ENCODE data around the gene TBCCD1.
A peak's percentile ranks its signal among the peaks of the same experiment; 100 is the strongest.
"Not testable (repeated sequence)": the region's sequence is repeated elsewhere in the genome, so short reads cannot be mapped to it uniquely, and the experiment has no call there.

TBCCD1 gene

GRCh38 chr3:186516646-186517045, 50.5 kb downstream of the TBCCD1 start:
- DNase-seq: no peak

DNA sequence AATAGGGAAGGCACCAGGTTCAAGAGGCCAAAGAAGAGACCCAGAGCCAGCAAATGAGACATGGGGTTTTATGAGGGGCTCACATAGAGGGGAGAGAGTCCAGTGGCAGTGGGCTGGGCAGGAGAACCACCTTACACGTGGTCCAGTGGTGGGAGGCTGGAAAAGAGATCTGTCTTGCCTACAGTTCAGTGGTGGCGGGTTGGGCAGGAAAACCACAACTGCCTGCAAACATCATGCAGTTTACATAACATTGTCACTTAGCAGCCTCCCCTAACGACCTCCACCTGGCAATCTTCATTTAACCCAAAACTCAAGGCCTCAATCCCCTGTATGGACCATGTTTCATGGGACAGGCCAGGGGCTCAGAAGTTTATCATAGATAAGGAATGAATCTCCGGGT, 52.0 kb downstream of the TBCCD1 start:
- DNase-seq: no peak

- peak; percentile 10 for DNase-seq
Measured at GRCh38 chr3:186514296-186515002, 52.7 kb downstream of the TBCCD1 start.

GRCh38 chr3:186513386-186513785, 53.8 kb downstream of the TBCCD1 start:
- DNase-seq: no peak

DNA sequence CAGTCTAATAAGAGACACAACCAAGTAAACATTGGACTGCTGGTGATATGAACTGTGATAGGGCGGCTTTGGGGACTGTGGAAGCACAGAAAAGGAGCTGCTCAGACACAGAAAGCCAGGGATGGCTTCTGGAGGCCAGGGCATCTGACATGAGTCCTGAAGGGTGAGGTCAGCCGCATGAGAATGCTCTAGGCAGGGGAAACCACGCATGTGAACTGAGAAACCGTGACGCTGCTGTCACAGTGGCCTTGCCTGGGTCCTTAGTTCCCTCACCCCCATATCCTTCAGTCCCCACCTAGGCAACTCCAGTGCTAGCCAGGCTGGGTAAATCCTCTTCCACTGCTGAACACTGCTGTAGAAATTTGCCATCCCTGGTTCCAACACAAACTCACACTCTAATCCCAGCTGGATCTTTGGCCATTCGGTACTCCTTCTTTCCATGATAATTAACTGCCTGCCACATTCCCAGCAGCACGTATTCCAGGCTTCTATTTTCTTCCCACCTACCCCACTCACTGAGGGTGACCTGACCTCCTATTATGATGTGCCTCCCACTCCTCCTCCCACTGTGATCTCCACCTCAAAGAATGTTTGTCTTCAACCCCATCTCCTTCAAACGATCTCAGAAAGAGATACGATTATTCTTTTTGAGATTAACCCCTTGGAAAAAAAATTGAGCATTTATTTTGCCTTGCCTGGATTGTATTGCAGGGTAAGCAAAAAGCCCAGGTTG, 54.4 kb downstream of the TBCCD1 start:
- no peak for DNase-seq

GRCh38 chr3:186511702-186512101, 55.4 kb downstream of the TBCCD1 start:
- DNase-seq: no peak

DNA sequence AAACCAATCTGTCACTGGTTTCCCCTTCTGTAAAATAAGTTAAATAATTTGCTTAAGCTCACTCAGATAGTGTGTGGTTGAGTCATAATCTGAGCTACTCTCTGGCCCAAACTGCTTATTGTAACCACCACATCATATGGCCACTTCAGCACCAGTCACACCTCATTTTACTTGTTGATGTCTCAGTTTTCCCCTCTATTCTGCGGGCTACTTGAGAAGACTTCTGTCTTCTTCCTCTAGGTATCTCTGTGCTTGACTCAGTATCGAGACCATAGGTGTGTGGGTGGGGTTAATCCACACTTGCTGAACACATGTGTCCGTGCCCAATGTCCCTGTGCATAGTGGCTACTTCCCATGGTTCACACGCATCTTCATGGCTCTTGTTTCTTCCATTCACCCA, 55.9 kb downstream of the TBCCD1 start:
- DNase-seq: no peak

DNA sequence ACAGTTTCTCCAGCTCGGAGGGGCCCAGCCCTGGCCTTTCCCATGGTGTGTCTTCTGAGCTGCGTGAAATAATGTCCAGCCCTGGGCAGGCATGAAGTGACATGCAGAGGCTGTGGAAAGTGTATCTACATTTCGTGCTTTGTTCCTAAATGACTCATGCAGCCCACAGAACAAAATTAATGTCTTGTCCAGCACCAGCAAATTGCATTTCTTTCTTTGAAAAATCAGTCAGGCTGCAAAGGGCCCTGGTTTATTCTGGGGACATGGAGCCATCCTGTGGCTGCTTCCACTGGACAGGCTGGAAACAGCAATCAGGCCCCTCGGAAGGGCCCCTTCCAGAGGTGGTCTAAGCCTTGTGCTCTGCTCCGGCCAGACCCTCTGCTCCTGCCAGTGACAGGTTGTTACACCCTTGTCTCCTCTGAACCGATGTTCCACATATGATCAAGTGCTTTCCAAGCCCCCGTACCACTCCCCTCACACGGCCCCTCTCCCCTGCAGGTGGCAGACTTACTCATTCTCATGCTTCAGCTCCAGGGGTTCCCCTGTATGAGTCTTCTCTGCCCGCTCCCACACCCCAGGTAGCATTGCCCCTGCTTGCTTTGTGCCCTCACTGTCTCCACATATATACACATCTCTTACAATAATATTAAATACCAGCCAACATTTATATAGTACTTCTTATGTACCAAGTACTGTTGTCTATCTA, 56.6 kb downstream of the TBCCD1 start:
- DNase-seq: no peak

DNA sequence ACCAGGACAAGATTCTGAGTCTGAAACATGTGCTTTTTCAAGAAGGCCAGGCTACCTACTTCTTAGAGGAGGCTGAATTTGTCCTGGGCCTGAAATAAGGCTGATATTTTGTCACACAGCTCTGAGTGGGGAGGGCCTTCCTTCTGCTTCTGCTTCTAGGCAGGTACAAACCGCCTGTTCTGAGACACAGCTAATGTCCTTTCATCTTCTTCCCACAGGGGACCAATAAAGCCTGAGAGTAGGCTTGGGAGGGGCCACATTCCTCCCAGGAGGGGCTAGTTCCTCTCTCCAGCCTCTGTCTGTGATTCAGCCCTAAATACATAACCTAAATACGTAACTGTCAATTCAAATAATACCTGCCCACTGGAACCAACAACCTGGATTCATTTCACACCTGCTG, 57.7 kb downstream of the TBCCD1 start:
- peak; percentile 82 for DNase-seq

DNA sequence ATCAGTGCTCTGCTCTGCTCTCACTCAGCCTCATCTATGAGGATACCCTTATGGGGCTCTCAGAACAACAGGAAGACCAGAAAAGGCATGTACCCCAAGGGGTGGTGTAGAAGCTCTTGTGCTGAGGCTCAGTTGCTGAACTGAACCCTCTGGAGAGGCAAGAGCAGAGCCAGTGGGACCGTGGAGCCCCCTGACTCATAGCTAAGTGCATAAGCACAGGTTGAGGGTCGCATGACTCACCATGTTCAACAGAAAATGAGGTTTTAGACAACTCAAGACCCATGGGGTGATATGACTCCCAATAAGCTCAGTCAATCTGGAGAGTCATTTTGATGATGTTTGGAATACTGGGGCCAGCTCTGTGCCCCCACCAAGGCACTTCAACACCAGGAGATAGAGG, 60.3 kb downstream of the TBCCD1 start:
- no peak for DNase-seq

GRCh38 chr3:186506191-186506739, 60.9 kb downstream of the TBCCD1 start:
- no peak for DNase-seq

- no peak for DNase-seq
Measured at GRCh38 chr3:186502966-186503712, 64.0 kb downstream of the TBCCD1 start.

DNA sequence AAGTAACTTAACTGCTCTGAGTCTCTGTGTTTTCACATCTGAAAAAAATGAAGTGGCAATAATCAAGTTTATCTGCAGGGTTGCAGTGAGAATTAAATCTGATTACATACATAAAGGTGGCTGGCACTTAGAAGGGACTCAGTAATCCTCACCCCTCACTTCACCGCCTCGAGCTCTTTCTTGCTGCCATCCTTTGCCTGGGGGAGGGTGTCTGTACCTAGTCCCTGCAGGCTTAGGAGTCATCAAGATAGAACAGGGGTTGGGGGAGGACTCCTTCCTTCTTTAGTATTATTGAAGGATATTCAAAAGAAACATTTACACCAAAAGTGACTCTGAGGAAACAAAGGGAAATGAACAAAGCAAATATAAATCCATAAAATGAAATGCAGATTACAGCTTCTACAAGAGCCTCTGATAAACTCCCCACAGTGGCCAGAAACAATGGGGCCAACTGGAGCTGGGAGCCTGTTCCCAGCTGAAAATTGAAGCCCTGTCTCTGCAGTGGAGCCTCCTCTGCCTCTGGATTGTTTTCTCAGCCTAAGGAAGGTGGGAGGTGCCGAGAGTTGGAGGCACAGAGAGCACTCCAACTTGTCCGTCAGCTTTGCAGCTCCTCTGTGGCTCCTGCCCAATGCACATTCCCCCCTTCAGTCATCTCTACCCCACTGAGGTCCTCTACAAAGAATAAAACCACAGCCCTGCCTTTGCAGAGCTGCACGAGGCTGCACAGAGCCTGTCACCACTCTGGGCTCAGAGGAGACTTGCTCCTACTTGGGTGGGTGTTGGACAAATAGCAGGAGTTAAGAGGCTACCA, 64.8 kb downstream of the TBCCD1 start:
- no peak for DNase-seq

- not testable (repeated sequence) for DNase-seq
Measured at GRCh38 chr3:186499949-186500348, 67.2 kb downstream of the TBCCD1 start.

DNA sequence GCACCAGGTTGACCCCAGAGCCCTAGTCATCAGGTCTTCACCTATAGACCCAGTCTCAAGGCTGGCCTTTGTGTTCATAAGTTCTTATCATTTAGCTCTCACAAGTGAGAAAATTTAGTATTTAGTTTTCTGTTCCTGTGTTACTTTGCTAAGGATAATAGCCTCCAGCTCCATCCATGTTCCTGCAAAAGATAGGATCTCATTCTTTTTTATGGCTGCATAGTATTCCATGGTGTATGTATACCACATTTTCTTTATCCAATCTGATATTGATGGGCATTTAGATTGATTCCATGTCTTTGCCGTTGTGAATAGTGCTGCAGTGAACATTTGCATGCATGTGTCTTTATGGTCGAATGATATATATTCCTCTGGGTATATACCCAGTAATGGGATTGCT, 69.1 kb downstream of the TBCCD1 start:
- DNase-seq: not testable (repeated sequence)

DNA sequence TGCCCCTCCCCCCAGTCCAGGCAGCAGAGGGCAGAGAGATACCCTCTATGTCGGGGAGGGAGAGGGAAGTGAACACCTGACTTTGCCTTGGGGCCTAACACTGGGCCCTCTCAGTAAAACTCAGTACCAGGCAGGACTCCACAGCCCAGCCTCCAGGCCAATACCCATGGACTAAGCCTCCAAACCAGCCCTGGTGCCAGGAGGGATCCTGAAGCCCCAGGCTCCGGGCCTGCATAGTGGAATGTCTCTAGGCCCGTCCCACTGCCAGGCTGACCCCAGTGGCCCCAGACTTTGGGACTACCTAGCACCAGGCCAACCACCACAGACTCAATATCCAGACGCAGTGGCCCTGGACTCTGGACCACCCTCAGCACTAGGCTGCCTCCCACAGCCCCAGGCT, 69.5 kb downstream of the TBCCD1 start:
- no peak for DNase-seq

GRCh38 chr3:186496635-186497034, 70.5 kb downstream of the TBCCD1 start:
- DNase-seq: no peak

All from NCI-H69 (cell line).